GM18526 (cell line): ENCODE results near the gene ATRIP.

Experiments
- POLR2A ChIP-seq: IDR thresholded peaks from 3 replicates; pipeline ENCODE4 v1.6.1; 2011; ENCODE audit not compliant: insufficient read length; ENCODE audit errors: extremely low read depth

ATRIP gene

DNA sequence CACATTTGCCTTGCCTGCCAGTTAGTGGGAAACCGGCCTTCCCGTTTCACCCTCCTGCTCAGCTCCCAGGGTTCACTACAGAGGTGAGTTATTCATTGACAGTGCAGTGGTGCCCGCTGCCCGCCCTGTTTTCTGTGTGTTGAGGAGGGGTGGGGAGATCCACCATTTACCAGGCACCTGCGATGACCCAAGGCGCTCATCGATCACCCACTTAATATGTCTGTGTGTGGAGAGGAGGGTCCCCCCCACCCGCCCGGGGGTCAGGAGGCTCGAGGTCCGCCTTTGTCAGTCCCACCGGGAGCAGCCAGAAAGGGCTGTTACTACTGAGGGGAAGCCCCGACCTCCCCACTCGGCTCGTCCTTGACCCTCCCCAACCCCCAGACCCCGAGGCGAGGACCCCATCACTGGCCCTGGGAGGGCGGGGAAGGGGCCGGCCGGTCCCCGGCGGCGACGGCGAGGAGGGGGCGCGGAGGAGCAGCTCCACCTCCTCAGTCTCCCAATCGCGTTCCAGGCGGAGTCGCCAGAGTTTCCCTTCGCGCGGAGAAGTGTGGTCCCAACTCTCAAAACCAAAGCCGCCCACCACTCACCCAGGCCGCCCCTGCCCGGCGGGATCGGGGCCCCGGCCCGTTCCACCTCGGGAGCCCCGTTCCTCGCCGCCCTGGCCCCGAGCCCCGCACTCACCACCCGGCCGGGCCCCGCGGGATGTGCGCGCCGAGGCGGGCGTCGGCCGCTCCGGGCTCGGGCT, 17.8 kb upstream of the ATRIP start:
- no peak for TF ChIP-seq POLR2A

GRCh38 chr3:48429317-48429959, 17.1 kb upstream of the ATRIP start:
- no peak for TF ChIP-seq POLR2A

GRCh38 chr3:48429960-48430707, 16.4 kb upstream of the ATRIP start, which contains the start of gene PLXNB1:
Gene PLXNB1, minus strand, starts transcription at chr3:48430086. Its CDS starts 5,475 bp downstream, at chr3:48424611.
- no peak for TF ChIP-seq POLR2A

- no peak for TF ChIP-seq POLR2A
These were observed 15.8 kb upstream of the ATRIP start for GRCh38 chr3:48430708-48431101.

DNA sequence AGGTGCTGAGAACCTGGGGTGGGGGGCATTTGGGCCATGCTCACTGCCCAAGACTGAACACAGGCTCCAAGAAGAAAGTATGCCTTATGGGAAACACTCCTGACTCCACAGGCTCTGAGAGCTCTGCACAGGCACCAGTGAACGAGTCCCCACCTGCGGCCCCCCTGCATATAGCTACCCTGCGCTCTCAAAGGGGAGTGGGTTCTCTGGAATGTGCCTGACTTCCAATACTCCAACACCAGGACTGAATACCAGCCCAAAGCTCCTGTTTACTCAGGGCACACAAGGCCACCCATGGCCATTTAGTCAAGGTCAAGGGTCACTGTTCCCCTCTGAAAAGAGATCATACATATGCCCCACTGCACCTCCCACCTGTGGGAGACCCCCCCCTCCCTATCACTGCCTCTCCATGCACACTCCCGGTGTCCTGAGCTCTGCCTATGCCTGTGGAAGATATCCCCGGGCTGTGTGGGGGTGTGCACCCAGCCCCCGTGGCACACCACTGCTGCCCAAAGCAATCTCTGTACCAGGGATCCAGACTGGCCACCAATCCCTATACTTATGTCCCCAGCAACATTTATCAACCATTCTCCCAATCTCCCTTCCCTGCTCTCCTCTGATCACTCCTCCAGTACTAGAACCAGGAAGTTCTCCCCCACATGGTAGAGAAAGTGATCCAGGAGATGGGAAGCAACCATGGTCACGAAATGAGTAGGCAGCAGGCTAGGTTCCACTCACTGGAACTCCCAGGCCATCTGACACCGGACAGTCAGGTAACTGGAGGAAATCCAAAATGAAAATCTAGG, 15.1 kb upstream of the ATRIP start:
- no peak for TF ChIP-seq POLR2A

GRCh38 chr3:48432411-48433371, 13.8 kb upstream of the ATRIP start:
- TF ChIP-seq POLR2A, result no peak

DNA sequence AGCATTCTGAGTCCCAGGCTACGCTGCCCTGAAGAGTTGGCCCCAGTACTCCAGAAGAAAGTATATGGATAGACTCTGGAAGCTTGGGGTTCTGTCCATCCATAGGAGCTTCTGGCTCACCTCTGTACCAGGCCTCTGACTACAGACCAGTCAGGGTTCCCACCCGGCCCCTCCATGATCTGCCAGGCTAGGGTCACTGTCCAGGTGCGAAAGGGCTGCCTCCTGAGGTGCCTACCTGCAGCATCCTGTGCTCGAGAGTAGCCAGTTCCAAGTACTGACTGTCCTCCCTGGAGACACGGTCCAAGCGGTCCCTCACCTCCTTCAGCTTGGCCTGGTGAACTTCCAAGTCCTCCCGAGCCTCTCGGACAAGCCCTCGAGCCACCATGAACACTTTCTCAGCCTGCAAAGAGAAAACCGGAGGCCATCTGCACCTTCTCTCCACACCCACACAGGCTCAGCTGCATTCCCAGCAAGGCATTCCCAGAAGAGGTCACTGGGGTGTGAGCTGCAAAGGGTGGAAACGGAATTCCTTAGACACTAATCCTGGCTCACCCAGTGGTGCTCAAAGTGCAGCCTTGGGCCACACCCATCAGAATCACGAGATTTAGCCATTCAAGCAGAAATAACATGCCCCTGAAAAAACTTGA, 12.9 kb upstream of the ATRIP start:
- no peak for TF ChIP-seq POLR2A

- no peak for TF ChIP-seq POLR2A
These were observed 11.8 kb upstream of the ATRIP start for GRCh38 chr3:48434591-48435222.

- no peak for TF ChIP-seq POLR2A
These were observed 11.3 kb upstream of the ATRIP start for GRCh38 chr3:48435223-48435595.

DNA sequence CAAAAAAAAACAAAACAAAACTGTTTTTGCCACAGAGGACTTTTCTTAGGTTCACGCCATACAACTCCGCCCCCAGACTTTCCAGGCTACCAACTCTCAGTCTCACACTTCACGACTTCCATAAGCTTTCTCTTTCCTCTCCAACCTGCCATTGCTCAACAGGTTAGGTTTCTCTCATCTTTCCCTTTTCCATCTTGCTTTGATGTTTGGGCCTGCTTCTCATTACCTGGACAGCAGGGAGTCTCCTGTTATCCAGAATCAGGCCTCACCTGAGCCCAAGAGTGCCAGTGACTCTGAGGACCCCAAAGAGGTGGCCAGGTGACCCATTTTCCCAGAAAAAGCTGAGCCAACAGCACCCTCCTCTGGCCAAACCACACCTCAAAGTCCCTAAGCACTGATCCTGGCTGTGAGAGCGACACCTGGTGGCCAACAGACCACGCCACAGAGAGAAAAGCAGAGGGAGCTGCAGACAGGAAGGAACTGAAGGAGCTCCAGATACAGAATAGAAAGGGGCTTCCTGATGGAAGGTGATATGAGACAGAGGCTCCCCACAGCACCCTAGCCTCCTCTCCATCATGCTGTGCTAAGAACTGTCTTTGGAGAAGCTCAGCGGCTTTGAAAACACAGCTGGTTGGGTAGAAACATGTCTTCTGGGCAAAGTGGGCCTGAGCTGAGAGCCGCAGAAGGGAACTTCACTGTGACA, 10.6 kb upstream of the ATRIP start:
- TF ChIP-seq POLR2A, result no peak

GRCh38 chr3:48436477-48436787, 10.1 kb upstream of the ATRIP start:
- no peak for TF ChIP-seq POLR2A

GRCh38 chr3:48436855-48437254, 9.7 kb upstream of the ATRIP start:
- TF ChIP-seq POLR2A, result no peak

DNA sequence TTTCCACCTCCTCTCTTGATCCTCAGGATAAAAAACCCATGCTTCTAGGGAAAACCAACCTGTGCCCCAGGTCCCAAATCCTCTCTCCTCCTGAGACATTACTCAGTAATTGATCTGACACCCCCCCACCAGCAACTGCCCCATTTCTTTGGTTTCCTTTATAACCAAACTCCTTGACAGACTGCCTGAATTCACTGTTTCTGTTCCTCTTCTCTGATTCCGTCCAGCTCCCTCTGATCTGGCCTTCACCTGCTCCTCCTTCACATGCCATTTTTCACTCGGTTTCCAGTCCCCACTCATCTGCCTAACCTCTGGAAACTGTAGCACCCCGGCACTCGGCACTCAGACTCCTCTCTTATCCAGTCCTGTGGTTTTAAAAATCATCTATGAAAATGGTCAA, 8.7 kb upstream of the ATRIP start:
- no peak for TF ChIP-seq POLR2A
